GM12872 (cell line): ENCODE data around the gene CXCL6.

Experiments used
- TF ChIP-seq, protein P1 (sequence below): IDR thresholded peaks from 3 replicates; pipeline ENCODE4 v1.5.1; 2011; ENCODE audit warnings: low read depth, mild to moderate bottlenecking, low read length, moderate library complexity; ENCODE audit not compliant: insufficient read depth

The CXCL6 gene

DNA sequence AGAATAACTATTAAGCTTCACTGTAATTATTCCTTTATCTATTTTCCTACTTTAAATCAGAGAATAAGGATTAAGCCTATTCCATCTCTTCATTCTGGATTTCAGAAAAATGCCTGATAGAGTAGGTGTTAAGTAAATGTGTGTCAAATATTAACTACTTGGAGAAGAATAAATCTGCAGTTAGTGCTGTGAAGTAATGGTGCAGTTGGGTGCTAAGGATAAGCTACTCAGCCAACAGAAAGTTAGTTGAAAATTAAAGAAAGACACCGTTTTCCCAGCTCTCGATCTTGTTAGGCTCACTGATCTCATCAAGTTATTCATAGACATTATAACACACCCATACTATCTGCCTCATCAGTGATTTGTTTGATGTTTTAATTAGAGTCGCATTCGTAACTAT lies 23.7 kb downstream of the CXCL6 start:
- TF ChIP-seq, protein P1, sequence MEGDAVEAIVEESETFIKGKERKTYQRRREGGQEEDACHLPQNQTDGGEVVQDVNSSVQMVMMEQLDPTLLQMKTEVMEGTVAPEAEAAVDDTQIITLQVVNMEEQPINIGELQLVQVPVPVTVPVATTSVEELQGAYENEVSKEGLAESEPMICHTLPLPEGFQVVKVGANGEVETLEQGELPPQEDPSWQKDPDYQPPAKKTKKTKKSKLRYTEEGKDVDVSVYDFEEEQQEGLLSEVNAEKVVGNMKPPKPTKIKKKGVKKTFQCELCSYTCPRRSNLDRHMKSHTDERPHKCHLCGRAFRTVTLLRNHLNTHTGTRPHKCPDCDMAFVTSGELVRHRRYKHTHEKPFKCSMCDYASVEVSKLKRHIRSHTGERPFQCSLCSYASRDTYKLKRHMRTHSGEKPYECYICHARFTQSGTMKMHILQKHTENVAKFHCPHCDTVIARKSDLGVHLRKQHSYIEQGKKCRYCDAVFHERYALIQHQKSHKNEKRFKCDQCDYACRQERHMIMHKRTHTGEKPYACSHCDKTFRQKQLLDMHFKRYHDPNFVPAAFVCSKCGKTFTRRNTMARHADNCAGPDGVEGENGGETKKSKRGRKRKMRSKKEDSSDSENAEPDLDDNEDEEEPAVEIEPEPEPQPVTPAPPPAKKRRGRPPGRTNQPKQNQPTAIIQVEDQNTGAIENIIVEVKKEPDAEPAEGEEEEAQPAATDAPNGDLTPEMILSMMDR = no peak

DNA sequence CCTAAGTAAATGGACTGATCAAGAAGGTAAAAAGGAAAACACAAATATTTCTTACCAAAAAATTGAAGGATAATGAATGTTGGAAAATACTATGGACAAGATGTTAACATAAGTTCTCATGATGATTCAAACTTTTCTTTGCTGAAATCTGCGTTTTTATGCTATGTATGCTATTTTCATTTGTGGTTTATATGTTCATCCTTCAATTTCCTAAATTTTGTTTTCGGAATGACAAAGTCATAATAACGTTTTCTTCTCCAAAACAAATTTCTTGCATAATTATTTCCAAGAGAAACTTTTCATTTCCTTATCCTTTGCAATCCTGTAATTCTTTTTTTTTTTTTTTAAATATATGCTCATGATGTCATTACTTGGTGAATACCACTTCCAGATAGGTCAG lies 24.4 kb downstream of the CXCL6 start:
- TF ChIP-seq, protein P1 = no peak

DNA sequence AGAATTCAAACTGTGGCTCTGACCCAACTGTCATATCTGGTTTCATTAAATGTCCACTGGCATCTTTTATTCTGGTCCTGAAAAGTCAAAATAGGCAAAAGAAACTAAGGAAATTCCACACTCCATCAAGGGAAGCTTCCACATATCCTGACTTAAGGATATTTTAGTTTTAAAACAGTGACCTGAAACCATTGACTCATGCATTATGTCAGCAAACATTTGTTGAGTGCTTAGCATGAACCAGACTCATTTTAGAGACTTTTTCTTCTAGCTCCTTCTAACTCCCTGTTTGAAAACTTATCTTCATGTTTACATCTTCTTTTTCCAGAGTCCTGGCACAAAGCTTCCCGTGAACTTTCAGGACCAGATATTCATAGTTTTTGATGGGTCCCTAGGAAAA lies 25.8 kb downstream of the CXCL6 start:
- TF ChIP-seq, protein P1 = no peak

DNA sequence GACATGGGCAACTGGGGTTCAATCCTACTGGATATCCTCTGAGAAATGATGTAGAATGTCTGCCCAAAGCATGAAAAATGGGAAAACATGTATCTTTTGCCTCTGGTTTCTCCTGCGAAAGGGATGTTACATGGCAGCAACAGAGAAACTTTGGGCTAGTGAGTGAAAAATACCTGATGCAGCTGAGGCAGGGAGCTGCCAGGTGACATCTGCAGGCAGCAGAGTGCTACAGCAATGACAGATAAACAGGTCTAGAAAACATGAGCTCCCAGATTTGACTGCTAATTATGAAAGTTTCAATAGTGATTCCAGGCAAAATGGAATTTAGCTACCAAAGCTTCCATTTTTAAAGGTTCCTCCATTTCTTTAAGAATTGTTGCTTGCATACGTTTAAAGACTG lies 27.9 kb downstream of the CXCL6 start:
- TF ChIP-seq, protein P1 = peak; percentile 59

DNA sequence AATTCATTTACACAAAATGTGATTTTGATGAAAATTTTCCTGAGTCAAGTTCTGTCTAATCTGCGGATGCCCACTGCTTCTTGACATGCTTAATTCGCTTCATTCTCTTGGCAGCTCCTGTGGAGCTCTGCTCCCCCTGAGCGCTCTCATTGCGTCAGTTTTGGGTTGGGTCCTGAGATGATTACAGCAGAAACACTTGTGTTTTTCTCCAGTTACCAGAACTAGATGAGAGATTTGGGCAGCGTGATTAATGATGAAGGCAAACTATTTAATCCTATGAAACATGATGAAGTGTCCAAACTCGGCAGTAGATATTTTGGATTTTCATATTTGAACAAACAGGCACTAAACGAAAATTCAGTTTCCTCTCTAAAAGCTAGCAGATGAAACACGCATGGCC lies 28.5 kb downstream of the CXCL6 start:
- TF ChIP-seq, protein P1 = no peak

DNA sequence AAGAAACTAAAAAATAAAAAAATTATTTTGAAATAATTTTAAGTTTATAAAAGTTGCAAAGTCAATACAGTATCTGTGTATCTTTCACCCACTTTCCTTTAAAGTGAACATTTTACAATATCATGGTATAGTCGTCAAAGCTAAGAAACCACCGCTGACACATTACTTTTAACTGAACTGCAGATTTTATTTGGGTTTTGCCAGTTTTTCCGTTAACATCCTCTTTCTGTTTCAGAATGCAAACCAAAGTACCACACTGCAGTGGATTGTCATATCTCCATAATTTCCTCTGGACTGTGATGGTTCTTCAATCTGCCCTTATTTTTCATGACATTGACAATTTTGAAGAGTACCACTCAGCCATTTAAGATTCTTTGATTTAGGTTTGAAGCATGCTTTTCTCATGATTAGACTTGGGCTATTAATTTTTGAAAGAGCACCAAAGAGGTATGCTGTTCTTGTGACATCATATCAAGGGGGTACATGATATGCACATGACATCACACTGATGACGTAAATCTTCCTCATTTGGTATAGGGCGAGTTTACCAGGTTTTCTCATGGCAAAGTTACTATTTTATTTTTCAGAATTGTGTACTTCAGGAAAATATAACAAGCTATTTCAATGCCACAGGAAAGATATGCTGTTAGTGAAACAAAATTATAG lies 29.1 kb downstream of the CXCL6 start:
- TF ChIP-seq, protein P1 = no peak

DNA sequence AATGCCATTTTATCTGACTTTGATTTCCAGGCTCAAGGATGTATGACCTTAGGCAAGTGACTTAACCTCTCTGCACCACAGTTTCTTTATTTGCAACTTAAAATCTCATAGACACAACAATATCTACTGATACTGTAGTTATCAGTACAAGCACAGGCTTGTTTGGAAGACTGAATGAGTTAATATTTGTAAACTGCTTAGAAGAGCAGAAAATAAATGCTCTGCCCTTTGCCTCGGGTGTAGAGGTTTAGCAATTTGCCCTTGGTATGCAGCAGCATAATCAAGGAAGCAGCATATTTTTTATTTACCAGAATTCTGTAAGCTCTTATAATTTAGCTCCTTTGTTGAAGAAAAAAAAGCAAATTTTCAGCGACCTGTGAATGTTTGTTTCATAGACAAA lies 29.8 kb downstream of the CXCL6 start:
- TF ChIP-seq, protein P1 = no peak
